Keratinocyte (primary cell): ENCODE measurements around the gene OCIAD2.

Source experiments
- CTCF ChIP-seq, 3 experiments: IDR thresholded peaks in 1 of 3; conservative IDR thresholded peaks in 1 of 3; optimal IDR thresholded peaks in 1 of 3; 2 replicates in 2 of 3; 3 replicates in 1 of 3; pipeline versions ENCODE3 to v1.5.1; 2011; ENCODE audit warnings: low read length in 3 of 3, mild to moderate bottlenecking in 3 of 3, moderate library complexity in 2 of 3, control low read depth in 1 of 3, inconsistent platforms in 1 of 3; ENCODE audit not compliant: insufficient read depth in 2 of 3; ENCODE audit errors: extremely low read depth in 1 of 3
- EZH2 ChIP-seq: IDR thresholded peaks from one replicate; pipeline ENCODE4 v1.6.1; 2012; ENCODE audit warnings: inconsistent platforms, mild to moderate bottlenecking, low read length, moderate library complexity

DNA sequence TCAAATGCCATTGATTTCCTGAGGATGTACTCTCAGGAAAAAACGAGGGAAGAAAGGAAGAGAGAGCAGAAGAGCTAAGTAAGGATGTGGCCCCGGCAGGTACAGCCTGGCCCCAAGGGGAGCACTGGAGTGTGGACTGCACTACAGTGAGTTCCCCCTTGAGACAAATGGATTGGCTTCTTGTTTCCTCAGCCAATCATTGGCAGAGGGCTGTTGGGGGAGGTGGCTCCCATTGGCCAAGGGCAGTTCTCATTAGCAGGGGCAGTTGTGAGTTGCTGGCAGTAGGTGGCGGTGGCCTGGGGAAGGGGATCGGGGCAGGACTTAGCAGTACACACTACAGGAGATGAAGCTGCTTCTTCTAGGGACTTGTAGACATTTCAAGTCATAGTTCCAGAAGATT is 24.1 kb upstream of the OCIAD2 start:
- TF ChIP-seq CTCF (optimal IDR thresholded peaks at IDR 0.05 in 1 of 3, IDR thresholded peaks at IDR 0.05 in 1 of 3, conservative IDR thresholded peaks at IDR 0.05 in 1 of 3; ENCODE audit: extremely low read depth in 1 of 3, insufficient read depth in 2 of 3, low read length in 3 of 3) (no peak), EZH2 (no peak)
